ENCODE data around the gene KIF26A.

The KIF26A gene

GRCh38 chr14:104113631-104114420, 24.6 kb upstream of the KIF26A start:
- no peak for DNase-seq

- no peak for DNase-seq
Measured at GRCh38 chr14:104114421-104115130, 23.8 kb upstream of the KIF26A start.

GRCh38 chr14:104115131-104115600, 23.2 kb upstream of the KIF26A start:
- no peak for DNase-seq

DNA sequence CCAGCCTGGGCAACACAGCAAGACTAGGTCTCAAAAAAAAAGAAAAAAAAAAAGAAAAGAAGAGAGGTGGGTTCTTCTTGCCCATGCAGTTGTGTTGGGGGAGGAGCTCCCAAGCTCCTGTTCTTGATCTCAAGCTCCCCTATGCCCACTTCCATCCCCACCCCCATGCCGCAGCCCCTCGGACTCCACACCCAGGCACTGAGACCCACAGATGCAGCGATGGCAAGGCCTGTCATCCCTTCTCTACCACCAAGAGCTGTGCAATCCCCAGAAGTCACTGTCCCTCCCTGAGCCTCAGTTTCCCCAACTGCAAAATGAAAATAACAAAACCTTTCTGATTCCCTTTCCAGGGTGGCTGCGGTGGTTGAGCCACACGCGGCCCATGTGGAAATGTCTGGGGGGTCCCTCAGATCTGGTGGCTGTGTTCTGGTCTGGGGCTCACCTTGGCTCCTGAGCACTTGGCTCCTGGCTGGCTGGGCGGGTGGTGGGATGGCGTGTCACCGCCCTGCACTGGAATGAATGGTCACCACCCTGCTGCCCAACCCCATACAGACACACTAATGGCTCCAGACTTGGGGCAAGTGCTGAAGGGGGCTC, 22.6 kb upstream of the KIF26A start:
- no peak for DNase-seq

- DNase-seq, result no peak
Measured at GRCh38 chr14:104116288-104116755, 22.1 kb upstream of the KIF26A start.

- no peak for DNase-seq
Measured at GRCh38 chr14:104116756-104117340, 21.5 kb upstream of the KIF26A start.

DNA sequence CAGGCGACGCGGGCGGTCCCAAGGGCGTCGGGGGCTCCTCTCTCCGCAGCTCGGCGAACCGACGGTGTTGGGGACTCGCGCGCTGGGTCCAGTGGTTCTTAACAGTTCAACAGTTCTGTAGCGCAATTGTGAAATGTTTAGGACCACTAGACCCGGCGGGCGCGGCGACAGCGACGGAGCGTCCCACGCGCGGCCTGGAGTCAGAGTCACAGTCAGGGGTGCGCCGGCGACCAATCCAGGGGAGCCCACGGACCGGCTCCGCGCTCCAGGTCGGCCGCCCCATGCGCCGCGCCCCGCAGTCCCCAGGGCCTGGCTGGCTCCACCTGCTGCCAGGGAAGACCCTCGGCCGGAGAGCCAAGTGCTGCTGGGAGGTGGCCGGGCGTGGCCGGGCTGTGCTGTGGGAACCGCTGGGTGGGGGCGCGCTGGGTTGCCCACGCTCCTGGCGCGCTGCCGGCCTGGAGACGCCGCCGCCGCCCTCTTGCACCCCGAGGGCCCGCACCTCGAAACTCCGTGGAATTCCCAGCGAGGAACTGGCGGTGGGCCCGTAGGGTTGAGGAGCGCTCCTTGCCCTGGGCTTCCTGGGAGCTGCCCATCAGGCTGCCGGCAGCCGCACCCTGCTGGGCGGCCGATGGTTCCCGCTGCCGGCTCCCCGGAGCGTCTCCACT, 20.9 kb upstream of the KIF26A start:
- no peak for DNase-seq

DNA sequence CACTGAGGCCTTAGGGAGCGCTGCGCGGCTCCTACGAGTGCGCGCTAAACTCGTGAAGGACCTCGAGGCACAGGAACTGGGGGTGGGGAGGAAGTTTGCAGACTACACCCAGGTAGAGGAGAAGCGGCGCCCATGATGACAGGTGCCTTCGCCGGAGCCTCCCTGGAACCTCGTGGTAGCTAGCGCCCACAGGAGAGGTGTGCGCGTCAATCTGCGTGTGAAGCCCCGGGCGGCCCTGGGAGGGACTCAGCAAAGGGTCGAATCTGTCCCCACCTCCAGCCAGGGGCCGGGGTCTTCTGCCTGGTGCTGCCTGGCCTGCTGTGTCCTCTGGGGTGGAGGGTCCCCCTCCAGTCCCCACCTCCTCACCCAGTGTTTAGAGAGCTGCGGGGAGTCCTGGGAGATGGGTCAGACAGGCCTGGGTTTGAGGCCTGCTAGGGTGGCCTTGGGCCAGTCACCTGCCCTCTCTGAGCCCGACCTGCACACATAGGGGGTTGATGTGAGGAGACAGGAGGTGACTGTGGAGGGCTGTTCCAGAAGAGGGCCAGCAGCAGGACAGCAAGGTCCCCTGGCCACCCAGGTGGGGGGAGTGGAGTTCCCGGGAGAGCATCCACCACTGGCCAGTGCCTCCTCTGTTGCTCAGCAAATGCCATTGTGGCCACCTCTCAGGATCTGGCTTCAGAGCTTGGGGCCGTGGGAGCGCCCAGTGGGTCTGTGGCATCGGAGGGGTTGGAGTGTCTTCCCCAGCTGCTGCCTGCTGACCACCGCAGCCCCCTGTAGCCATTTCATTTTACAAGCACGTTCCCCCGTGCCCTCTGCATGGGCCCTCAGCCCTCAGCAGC, 20.2 kb upstream of the KIF26A start:
- no peak for DNase-seq

GRCh38 chr14:104119119-104119487, 19.3 kb upstream of the KIF26A start:
- no peak for DNase-seq

DNA sequence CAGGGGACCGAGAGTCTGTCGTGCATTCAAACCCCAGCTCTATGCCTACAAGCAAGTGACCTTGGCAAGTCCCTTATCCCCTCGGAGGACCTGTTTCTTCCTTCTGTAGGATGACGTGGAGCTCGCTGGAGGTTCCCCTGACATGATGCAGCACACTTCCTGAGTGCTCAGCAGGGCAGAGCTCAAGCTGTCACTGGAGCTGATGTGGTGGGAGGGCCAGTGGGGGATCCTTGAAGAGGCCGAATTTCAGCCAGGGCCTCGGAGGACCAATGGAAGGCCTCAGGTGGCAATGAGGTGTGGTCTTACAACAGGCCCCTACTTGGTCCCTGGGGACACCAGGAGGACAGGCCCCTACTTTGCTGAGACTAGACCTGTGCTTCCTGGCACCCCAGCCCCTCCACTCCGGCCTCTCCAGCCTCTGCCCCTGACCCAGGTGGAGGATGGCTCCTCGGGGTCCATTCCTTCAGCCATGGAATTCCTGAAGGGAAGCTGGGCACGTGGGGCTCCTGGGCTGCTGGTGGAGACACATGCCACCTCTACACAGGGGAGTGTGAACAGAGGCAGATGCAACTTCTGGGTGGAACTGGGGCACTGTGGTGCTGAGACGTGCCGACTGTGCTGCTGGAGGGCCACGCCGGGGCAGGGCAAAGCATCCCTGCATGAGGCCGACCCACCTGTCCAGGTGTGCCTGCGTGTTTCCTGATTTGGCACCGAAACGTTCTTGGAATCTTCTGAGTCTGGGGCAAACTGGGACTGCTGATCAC, 18.7 kb upstream of the KIF26A start:
- DNase-seq, result no peak

- no peak for DNase-seq
Measured at GRCh38 chr14:104120281-104120741, 18.1 kb upstream of the KIF26A start.

- DNase-seq, result no peak
Measured at GRCh38 chr14:104121142-104121541, 17.2 kb upstream of the KIF26A start.

- no peak for DNase-seq
Measured at GRCh38 chr14:104123879-104124278, 14.5 kb upstream of the KIF26A start.

GRCh38 chr14:104125011-104125410, 13.4 kb upstream of the KIF26A start:
- DNase-seq, result no peak

GRCh38 chr14:104126753-104127152, 11.6 kb upstream of the KIF26A start:
- no peak for DNase-seq

GRCh38 chr14:104128981-104129380, 9.4 kb upstream of the KIF26A start:
- no peak for DNase-seq

DNA sequence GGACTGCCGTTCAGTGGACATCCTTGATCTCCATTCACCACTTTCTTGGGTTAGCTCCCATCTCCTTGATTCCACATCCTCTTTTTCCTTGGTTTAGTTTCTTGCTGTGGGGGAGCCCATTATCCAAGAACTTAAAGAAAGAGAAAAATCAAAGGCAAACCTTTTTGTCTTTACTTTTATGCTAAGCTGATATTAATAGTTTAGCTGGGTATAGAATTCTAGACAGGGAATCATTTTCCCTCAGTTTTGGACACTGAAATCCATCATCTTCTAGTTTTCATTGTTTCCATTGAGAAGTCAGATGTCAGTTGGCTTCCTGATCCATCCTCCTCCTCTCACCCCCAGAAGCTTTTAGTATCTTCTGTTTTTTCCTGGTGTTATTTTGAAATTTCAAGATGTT, 8.8 kb upstream of the KIF26A start:
- no peak for DNase-seq

DNA sequence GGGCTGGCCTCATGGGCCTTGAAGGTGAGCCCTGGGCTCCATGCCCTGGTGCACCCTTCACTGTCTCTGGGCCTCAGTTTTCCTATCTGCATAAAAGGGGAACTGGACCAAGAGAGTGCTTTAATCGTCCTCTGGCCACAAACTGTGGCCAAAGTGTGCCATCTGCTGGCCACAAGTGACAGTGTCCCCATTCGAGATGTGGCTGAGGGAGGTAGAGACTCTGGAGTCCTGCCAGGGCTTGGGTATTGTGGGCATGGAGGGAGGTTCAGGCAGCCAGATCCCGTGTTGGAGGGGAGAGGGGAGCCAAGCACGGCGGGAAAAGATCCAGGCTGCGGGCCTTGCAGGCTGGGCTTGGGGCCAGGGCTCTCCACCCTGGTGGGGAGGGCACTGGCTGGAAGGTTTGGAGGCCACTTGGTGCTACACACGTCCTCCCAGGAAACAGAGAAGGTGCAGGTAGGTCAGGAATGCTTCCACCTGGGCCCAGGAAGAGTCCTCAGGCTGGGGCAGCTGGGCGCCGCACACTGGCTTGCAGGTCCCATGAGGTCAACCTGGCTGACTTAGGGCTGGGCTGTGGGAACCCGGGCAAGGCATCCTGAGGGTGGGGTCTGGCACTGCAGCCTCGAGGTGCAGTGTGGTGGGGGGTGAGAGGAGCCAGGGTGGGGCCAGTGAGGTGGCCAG, 7.3 kb upstream of the KIF26A start:
- no peak for DNase-seq

GRCh38 chr14:104131968-104132732, 6.2 kb upstream of the KIF26A start:
- DNase-seq, result no peak

GRCh38 chr14:104132981-104133380, 5.4 kb upstream of the KIF26A start:
- DNase-seq, result no peak
